ENCODE results near the gene STX18. TPM values are rescaled to one million over a fixed set of nuclear protein-coding genes. Genes with fewer than 3 reads are reported as not detected.
A peak's percentile ranks its signal among the peaks of the same experiment; 100 is the strongest.

The STX18 gene
- total RNA-seq, 6 donors from 2014 or later = 23.7 to 48.1 (median 29.2) TPM

DNA sequence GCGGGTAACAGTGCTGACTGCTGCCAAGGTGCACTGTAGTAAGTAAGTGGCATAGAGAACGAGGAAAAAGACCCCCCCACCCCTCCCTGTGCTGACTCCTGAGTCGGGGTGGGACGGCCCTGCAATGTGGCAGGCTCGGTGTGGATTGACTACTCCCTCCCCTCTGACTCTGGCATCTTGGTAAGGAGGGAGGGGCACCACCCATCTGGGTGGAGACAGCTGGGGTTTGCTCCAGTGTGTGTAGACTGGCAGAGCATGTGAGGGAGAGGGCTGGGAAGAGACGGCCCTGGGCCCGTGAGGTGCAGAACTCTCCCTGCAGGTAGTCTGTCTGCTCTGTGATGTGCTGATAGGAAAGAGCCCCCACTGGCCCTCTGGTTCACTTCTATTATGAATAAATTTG lies 124.0 kb downstream of the STX18 start:
- no peak overlapping the region for H3K27ac ChIP-seq
- no peaks in the 10 kb centered on the region for H3K4me1 ChIP-seq
- no peaks in the 10 kb centered on the region for H3K27me3 ChIP-seq
- H3K4me3 ChIP-seq = no peak overlapping the region
- peaks cover 14 to 56% (median 38%) of the 10 kb centered on the region in 4 donors for H3K36me3 ChIP-seq
- ATAC-seq (ENCODE audit: low FRiP score in 2 of 2) (no peak), DNase-seq (peak in 1 of 2 donors; percentile 9)
- no peaks in the 10 kb centered on the region for H3K9me3 ChIP-seq
- 73 to 82% methylated on average over 7 of the region's 7 CpGs for WGBS, 2 donors
- TF ChIP-seq, protein P1, sequence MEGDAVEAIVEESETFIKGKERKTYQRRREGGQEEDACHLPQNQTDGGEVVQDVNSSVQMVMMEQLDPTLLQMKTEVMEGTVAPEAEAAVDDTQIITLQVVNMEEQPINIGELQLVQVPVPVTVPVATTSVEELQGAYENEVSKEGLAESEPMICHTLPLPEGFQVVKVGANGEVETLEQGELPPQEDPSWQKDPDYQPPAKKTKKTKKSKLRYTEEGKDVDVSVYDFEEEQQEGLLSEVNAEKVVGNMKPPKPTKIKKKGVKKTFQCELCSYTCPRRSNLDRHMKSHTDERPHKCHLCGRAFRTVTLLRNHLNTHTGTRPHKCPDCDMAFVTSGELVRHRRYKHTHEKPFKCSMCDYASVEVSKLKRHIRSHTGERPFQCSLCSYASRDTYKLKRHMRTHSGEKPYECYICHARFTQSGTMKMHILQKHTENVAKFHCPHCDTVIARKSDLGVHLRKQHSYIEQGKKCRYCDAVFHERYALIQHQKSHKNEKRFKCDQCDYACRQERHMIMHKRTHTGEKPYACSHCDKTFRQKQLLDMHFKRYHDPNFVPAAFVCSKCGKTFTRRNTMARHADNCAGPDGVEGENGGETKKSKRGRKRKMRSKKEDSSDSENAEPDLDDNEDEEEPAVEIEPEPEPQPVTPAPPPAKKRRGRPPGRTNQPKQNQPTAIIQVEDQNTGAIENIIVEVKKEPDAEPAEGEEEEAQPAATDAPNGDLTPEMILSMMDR (IDR thresholded peaks at IDR 0.05) = no peak
- no peak for TF ChIP-seq POLR2A (IDR thresholded peaks at IDR 0.05)
- no peak for TF ChIP-seq EP300 (IDR thresholded peaks at IDR 0.05)
- no peak for TF ChIP-seq POLR2AphosphoS5 (IDR thresholded peaks at IDR 0.05)

DNA sequence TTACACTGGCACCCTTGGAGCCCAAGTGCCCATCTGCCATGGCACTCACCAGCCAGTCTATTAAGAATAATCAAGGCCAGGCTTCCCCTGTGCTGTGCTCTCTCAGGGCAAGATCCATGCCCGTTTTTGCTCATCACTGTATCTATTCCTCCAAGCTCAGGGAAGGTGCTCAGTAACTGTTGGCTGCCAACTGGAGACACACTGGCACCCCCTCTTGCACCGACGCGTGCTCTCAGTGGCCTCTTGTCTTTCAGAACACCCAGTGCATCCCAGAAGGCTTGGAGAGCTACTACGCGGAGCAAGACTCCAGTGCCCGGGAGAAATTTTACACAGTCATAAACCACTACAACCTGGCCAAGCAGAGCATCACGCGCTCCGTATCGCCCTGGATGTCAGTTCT lies 124.9 kb downstream of the STX18 start:
- H3K27me3 ChIP-seq = no peaks in the 10 kb centered on the region
- no peaks in the 10 kb centered on the region for H3K9me3 ChIP-seq
- 95 to 97% methylated on average over 11 of the region's 11 CpGs for WGBS, 2 donors
- ATAC-seq (ENCODE audit: low FRiP score in 2 of 2) (no peak), DNase-seq (peak in 1 of 2 donors; percentile 15)
- TF ChIP-seq, protein P1 (IDR thresholded peaks at IDR 0.05) = no peak
- no peak for TF ChIP-seq POLR2AphosphoS5 (IDR thresholded peaks at IDR 0.05)
- TF ChIP-seq POLR2A (IDR thresholded peaks at IDR 0.05) = no peak
- TF ChIP-seq EP300 (IDR thresholded peaks at IDR 0.05) = no peak
- no peaks in the 10 kb centered on the region for H3K4me1 ChIP-seq
- H3K4me3 ChIP-seq = no peak overlapping the region
- no peak overlapping the region for H3K27ac ChIP-seq
- H3K36me3 ChIP-seq = peaks cover 14 to 47% (median 33%) of the 10 kb centered on the region in 4 donors

DNA sequence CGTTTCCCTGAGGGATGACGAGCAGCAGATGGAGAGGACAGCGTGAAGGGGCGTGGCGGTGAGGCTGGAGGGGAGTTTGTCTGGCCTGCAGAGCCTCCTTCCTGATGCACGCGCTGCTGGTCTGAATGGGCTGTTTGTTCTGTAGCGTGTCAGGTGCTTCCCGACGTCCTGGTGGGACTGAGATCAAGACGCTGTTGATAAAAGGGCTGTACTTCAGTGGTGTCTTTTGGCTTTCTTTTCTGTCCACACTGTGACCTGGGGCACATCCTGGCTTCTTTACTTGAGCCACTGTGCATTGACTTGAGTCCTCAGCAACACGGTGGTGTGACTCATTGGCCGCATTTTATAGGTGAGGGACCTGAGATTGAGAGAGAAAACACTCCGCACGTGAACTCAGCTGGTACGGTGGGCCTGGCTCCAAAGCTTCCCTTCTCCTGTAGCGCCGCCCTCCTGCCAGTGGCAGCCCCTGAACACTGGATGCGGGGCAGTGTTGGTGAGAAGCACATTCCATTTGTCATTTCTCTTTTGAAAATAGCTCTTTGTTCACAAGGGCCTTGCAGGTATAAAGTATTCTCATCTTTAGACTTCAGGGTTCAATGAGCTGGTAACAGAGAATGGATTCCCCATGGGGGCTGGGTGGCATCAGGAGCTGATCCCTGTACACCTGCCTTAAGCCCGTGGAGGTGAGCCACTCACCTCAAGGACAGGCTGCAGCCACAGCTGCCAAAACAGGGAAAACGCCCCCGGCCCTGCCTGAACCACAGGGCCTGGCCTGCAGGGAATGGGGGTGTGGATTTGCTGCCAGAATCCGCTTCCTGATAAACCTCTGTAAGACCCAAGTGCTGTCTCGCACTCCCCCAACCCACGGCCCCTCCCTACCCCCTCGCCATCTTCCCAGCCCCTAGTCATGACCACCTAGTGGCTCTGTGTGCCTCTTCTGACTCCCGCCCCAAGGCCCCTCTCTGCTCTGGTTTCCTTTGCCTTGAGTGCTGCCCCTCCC lies 125.7 kb downstream of the STX18 start:
- peaks cover 14 to 39% (median 29%) of the 10 kb centered on the region in 4 donors for H3K36me3 ChIP-seq
- no peak for ATAC-seq (ENCODE audit: low FRiP score in 2 of 2)
- no peaks in the 10 kb centered on the region for H3K27me3 ChIP-seq
- no peak overlapping the region for H3K27ac ChIP-seq
- H3K4me1 ChIP-seq = no peaks in the 10 kb centered on the region
- H3K4me3 ChIP-seq = no peak overlapping the region
- WGBS, 2 donors = 91 to 93% methylated on average over 25 to 27 of the region's 27 CpGs
- TF ChIP-seq POLR2A (IDR thresholded peaks at IDR 0.05) (no peak), EP300 (IDR thresholded peaks at IDR 0.05) (no peak)
- TF ChIP-seq, protein P1 (IDR thresholded peaks at IDR 0.05) = no peak
- no peaks in the 10 kb centered on the region for H3K9me3 ChIP-seq
- DNase-seq = peak in 1 of 2 donors; percentile 18

DNA sequence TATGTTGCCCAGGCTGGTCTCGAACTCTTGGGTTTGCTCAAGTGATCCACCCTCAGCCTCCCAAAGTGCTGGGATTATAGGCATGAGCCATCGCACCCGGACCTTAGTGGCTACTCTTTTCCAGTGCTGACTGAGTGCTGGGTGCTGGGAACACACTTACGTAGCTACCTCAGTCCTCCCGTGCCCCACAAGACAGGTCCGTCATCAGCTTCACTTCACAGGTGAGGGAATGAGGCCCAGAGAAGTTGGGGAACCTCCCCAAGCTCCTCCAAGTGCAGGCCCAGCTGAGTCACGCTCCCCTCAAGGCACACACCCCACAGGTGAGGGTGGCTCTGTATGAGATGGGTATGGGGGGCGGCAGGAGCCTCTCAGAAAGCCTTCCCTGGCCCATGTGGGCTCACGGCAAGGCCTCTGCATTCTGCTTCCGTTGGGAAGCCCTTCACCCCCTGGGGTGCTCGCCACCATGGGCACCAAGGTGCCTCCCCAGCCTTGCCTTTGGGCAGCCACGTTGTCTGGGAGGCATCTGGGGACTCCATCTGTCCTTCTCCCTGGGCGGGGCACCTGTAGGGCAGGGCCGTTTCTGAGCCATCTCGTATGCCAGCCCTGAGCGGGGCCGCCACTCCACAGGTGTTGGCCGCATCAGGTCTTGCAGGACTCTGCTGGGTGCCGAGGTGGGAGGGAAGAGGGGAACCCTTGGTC lies 126.6 kb downstream of the STX18 start:
- H3K9me3 ChIP-seq = no peaks in the 10 kb centered on the region
- no peaks in the 10 kb centered on the region for H3K27me3 ChIP-seq
- no peak overlapping the region for H3K4me3 ChIP-seq
- no peak for TF ChIP-seq POLR2A (IDR thresholded peaks at IDR 0.05)
- TF ChIP-seq EP300 (IDR thresholded peaks at IDR 0.05) = no peak
- TF ChIP-seq POLR2AphosphoS5 (IDR thresholded peaks at IDR 0.05) = no peak
- TF ChIP-seq, protein P1 (IDR thresholded peaks at IDR 0.05) = no peak
- DNase-seq (no peak), ATAC-seq (ENCODE audit: low FRiP score in 2 of 2) (no peak)
- H3K4me1 ChIP-seq = no peaks in the 10 kb centered on the region
- H3K27ac ChIP-seq = no peak overlapping the region
- WGBS, 2 donors = 95 to 97% methylated on average over 7 to 19 of the region's 19 CpGs
- peaks cover 9 to 30% (median 22%) of the 10 kb centered on the region in 4 donors for H3K36me3 ChIP-seq
